HepG2 (cell line): ENCODE measurements around the gene RBP5. TPM values are rescaled to one million over a fixed set of nuclear protein-coding genes. Genes with fewer than 3 reads are reported as not detected.

Experiments used
- ATF7 ChIP-seq, 2 experiments: fragments of 450-650 bp in 1 of 2; sonication (generic) in 1 of 2; formaldehyde crosslinking in 1 of 2; IDR thresholded peaks; 2 replicates each; pipeline versions ENCODE4 v1.4.0 to v1.6.1; 2016 to 2020; ENCODE audit warnings: antibody characterized with exemption in 1 of 2, mild to moderate bottlenecking in 1 of 2, missing genetic modification reagents in 1 of 2
- BCLAF1 ChIP-seq: fragments of 450-650 bp; IDR thresholded peaks from 2 replicates; pipeline ENCODE4 v1.6.1; 2017; ENCODE audit warnings: mild to moderate bottlenecking
- CC2D1A ChIP-seq: sonication (generic); formaldehyde crosslinking; IDR thresholded peaks from 2 replicates; pipeline ENCODE4 v1.8.1; 2023; ENCODE audit warnings: mild to moderate bottlenecking, missing genetic modification reagents
- GRHL1 ChIP-seq: sonication (generic); formaldehyde crosslinking; conservative IDR thresholded peaks from 2 replicates; pipeline ENCODE4 v1.8.0; 2022; ENCODE audit warnings: missing genetic modification reagents
- IKZF5 ChIP-seq: IDR thresholded peaks from 2 replicates; pipeline ENCODE4 v1.6.1; 2018; ENCODE audit warnings: missing genetic modification reagents, mild to moderate bottlenecking, missing compliant biosample characterization
- MEF2D ChIP-seq: sonication (generic); formaldehyde crosslinking; IDR thresholded peaks from 2 replicates; pipeline ENCODE4 v1.5.1; 2020; ENCODE audit warnings: mild to moderate bottlenecking, missing genetic modification reagents
- NR2F2 ChIP-seq: IDR thresholded peaks from 2 replicates; pipeline ENCODE4 v1.6.1; 2012; ENCODE audit warnings: low read depth, inconsistent platforms, borderline replicate concordance
- ONECUT2 ChIP-seq: sonication (generic); formaldehyde crosslinking; IDR thresholded peaks from 2 replicates; pipeline ENCODE4 v1.4.0; 2020; ENCODE audit warnings: missing genetic modification reagents
- POGZ ChIP-seq: sonication (generic); formaldehyde crosslinking; IDR thresholded peaks from 2 replicates; pipeline ENCODE4 v1.4.0; 2020; ENCODE audit warnings: mild to moderate bottlenecking, missing genetic modification reagents
- POLR2AphosphoS2 ChIP-seq: IDR thresholded peaks from 2 replicates; pipeline ENCODE4 v1.6.1; 2011; ENCODE audit warnings: low read depth, low read length, improper control_type of control experiment
- RBM22 ChIP-seq: fragments of 200-400 bp; formaldehyde crosslinking; optimal IDR thresholded peaks from 2 replicates; pipeline ENCODE3; 2017; ENCODE audit warnings: mild to moderate bottlenecking, low read length, moderate library complexity
- RCOR2 ChIP-seq: IDR thresholded peaks from 2 replicates; pipeline ENCODE4 v1.6.1; 2016; ENCODE audit warnings: missing biosample characterization, missing genetic modification reagents
- SOX13 ChIP-seq, 3 experiments: fragments of 450-650 bp in 1 of 3; sonication (generic) in 1 of 3; formaldehyde crosslinking in 1 of 3; IDR thresholded peaks in 2 of 3; conservative IDR thresholded peaks in 1 of 3; 2 replicates each; pipeline versions ENCODE4 v1.5.0 to v1.6.1; 2016 to 2020; ENCODE audit warnings: antibody characterized with exemption in 1 of 3, mild to moderate bottlenecking in 1 of 3, missing compliant biosample characterization in 1 of 3, missing genetic modification reagents in 1 of 3, moderate library complexity in 1 of 3
- THAP9 ChIP-seq: sonication (generic); formaldehyde crosslinking; IDR thresholded peaks from 2 replicates; pipeline ENCODE4; 2020; ENCODE audit warnings: missing genetic modification reagents, mild to moderate bottlenecking, borderline replicate concordance
- TOPORS ChIP-seq: sonication (generic); formaldehyde crosslinking; IDR thresholded peaks from 2 replicates; pipeline ENCODE4 v1.8.0; 2023; ENCODE audit warnings: mild to moderate bottlenecking, missing genetic modification reagents
- ZBTB34 ChIP-seq: sonication (generic); formaldehyde crosslinking; IDR thresholded peaks from 2 replicates; pipeline ENCODE4 v1.8.0; 2022; ENCODE audit warnings: mild to moderate bottlenecking, missing genetic modification reagents
- ZNF703 ChIP-seq: sonication (generic); formaldehyde crosslinking; IDR thresholded peaks from 2 replicates; pipeline ENCODE4 v1.5.1; 2020; ENCODE audit warnings: missing genetic modification reagents, mild to moderate bottlenecking, moderate library complexity, borderline replicate concordance
- polyA plus RNA-seq, 8 experiments: library from polyadenylated mRNA; depleted of rRNA in 3 of 8; stranded (reverse) in 7 of 8; unstranded in 1 of 8; fragments of >200 nt; fragmentation: Illumina TruSeq in 4 of 8; extraction: Trizol in 4 of 8; gene quantifications; 2 replicates each; pipeline versions ENCODE4 v1.2.1 to v1.2.3, GENCODE V29; 2011 to 2016; ENCODE audit warnings: low read depth in 4 of 8, missing spikeins in 1 of 8, mixed read lengths in 1 of 8; ENCODE audit not compliant: insufficient read depth in 1 of 8
- total RNA-seq, 5 experiments: library from RNA; depleted of rRNA; stranded (reverse); fragments of >200 nt; fragmentation: Illumina TruSeq; extraction: Trizol; gene quantifications; 2 replicates each; pipeline ENCODE4 v1.2.3, GENCODE V29; 2016; ENCODE audit warnings: low read depth in 1 of 5

Gene RBP5
- total and polyA plus RNA-seq, 2 of the 13 experiments (the other 11 are each of a cell fraction or from before 2014, with no cell fraction given) = 13.8 to 19.8 TPM

GRCh38 chr12:7123806-7124522 lies 4.7 kb downstream of the RBP5 start (continued):
- TF ChIP-seq RCOR2 (CRISPR knock-in tag) = 0 out of 2 replicates have a peak, but pooled peaks have one; percentile 53
- no peak; the same call in 1 of the 2 replicates for TF ChIP-seq THAP9
- TF ChIP-seq ZNF703 = no peak
- TF ChIP-seq POGZ (CRISPR knock-in tag) = peak; percentile 44; the same call in 1 of the 2 replicates
- TF ChIP-seq CC2D1A (CRISPR knock-in tag) = no peak
- no peak for TF ChIP-seq POLR2AphosphoS2
- TF ChIP-seq ATF7 (IDR thresholded peaks at IDR 0.05) = 0 out of 2 replicates have a peak, but pooled peaks have one; percentile 7
- TF ChIP-seq ATF7 (CRISPR knock-in tag; IDR thresholded peaks at IDR 0.05) = peak; percentile 57; the same call in 1 of the 2 replicates
- 0 out of 2 replicates have a peak, but pooled peaks have one; percentile 17 for TF ChIP-seq SOX13 (IDR thresholded peaks at IDR 0.05)
- peak in 1 of 2 experiments; percentile 45; a peak in 1 of 4 replicates for TF ChIP-seq SOX13 (CRISPR knock-in tag; conservative IDR thresholded peaks at IDR 0.05 in 1 of 2, IDR thresholded peaks at IDR 0.05 in 1 of 2)
- peak; percentile 52; the same call in 1 of the 2 replicates for TF ChIP-seq IKZF5 (CRISPR knock-in tag)
- peak; percentile 41; the same call in 1 of the 2 replicates for TF ChIP-seq ONECUT2 (CRISPR knock-in tag)
- no peak for TF ChIP-seq TOPORS (CRISPR knock-in tag)
- no peak for TF ChIP-seq RBM22
- no peak for TF ChIP-seq ZBTB34 (CRISPR knock-in tag)
- no peak for TF ChIP-seq BCLAF1
- TF ChIP-seq GRHL1 (CRISPR knock-in tag) = no peak
- TF ChIP-seq MEF2D (CRISPR knock-in tag) = peak; percentile 46; the same call in 1 of the 2 replicates
- TF ChIP-seq NR2F2 = peak; percentile 88
